Fibroblast of lung (primary cell): ENCODE data around the gene NOX4. TPM values are rescaled to one million over a fixed set of nuclear protein-coding genes. Genes with fewer than 3 reads are reported as not detected.
A peak's percentile ranks its signal among the peaks of the same experiment; 100 is the strongest.

Experiments
- DNase-seq, 2 donors: peaks; one replicate each; pipeline versions ENCODE4 v3.0.0 to v3.0.0-alpha.2; 2010; ENCODE audit warnings: low read depth in 2 of 2
- H2AFZ ChIP-seq: 2 replicates; pipeline ENCODE4 v1.5.1; 2012; ENCODE audit warnings: low read length, control low read depth, inconsistent platforms
- H3K27ac ChIP-seq: 2 replicates; pipeline ENCODE4 v1.5.1; 2011; ENCODE audit warnings: low read length, control low read depth; ENCODE audit not compliant: insufficient read depth
- H3K27me3 ChIP-seq: 2 replicates; pipeline ENCODE4 v1.5.1; 2011; ENCODE audit warnings: mild to moderate bottlenecking, low read length; ENCODE audit not compliant: control insufficient read depth, insufficient read depth
- H3K36me3 ChIP-seq: 2 replicates; pipeline ENCODE4 v1.5.1; 2011; ENCODE audit warnings: low read length; ENCODE audit not compliant: control insufficient read depth, insufficient read depth
- H3K4me1 ChIP-seq: 2 replicates; pipeline ENCODE4 v1.5.1; 2011; ENCODE audit warnings: low read length; ENCODE audit not compliant: control insufficient read depth, insufficient read depth; ENCODE audit errors: extremely low read depth
- H3K4me2 ChIP-seq: 2 replicates; pipeline ENCODE4 v1.5.1; 2011; ENCODE audit warnings: low read length, control low read depth; ENCODE audit not compliant: insufficient read depth; ENCODE audit errors: extremely low read depth
- H3K4me3 ChIP-seq, 4 experiments: fragments of 200-600 bp in 1 of 4; sonication (generic) in 1 of 4; replicated peaks in 1 of 4; 2 replicates each; pipeline ENCODE4 v1.5.1; 2011 to 2016; ENCODE audit warnings: low read length in 4 of 4, low read depth in 3 of 4, mild to moderate bottlenecking in 3 of 4, control low read depth in 2 of 4, inconsistent platforms in 1 of 4, mixed read lengths in 1 of 4; ENCODE audit not compliant: insufficient read depth in 1 of 4; ENCODE audit errors: control extremely low read depth in 1 of 4
- H3K79me2 ChIP-seq: 2 replicates; pipeline ENCODE4 v1.5.1; 2012; ENCODE audit warnings: mild to moderate bottlenecking, low read length, inconsistent platforms; ENCODE audit not compliant: control insufficient read depth, insufficient read depth
- H3K9ac ChIP-seq: 2 replicates; pipeline ENCODE4 v1.5.1; 2011; ENCODE audit warnings: mild to moderate bottlenecking, low read length, control low read depth; ENCODE audit not compliant: insufficient read depth
- H3K9me3 ChIP-seq: 2 replicates; pipeline ENCODE4 v1.5.1; 2012; ENCODE audit warnings: low read depth, low read length; ENCODE audit not compliant: control insufficient read depth, insufficient read depth
- H4K20me1 ChIP-seq: 2 replicates; pipeline ENCODE4 v1.5.1; 2011; ENCODE audit warnings: low read length; ENCODE audit not compliant: control insufficient read depth, insufficient read depth; ENCODE audit errors: extremely low read depth
- CTCF ChIP-seq, 2 donors: IDR thresholded peaks in 1 of 2; conservative IDR thresholded peaks in 1 of 2; 1 replicate in 1 of 2; 2 replicates in 1 of 2; pipeline ENCODE4 v1.5.1; 2011 to 2012; ENCODE audit warnings: low read length in 2 of 2, control low read depth in 1 of 2, inconsistent platforms in 1 of 2, low read depth in 1 of 2, mild to moderate bottlenecking in 1 of 2
- EZH2 ChIP-seq: IDR thresholded peaks from 2 replicates; pipeline ENCODE4 v1.5.1; 2012; ENCODE audit warnings: low read length, control low read depth, mild to moderate bottlenecking; ENCODE audit errors: missing control alignments
- polyA plus RNA-seq, 2 donors: library from polyadenylated mRNA; depleted of rRNA in 1 of 2; stranded (reverse) in 1 of 2; unstranded in 1 of 2; fragments of >200 nt; gene quantifications; 2 replicates each; pipeline ENCODE4 v1.2.1, GENCODE V29; 2011 to 2012; ENCODE audit warnings: missing spikeins in 1 of 2
- total RNA-seq: library from RNA; depleted of rRNA; stranded (reverse); fragments of >200 nt; gene quantifications from 2 replicates; pipeline ENCODE4 v1.2.1, GENCODE V29; 2014

The NOX4 gene
- total and polyA plus RNA-seq, 2 donors (not counting 1 experiment from before 2014, with no cell fraction given) = 0.49 to 0.50 TPM

GRCh38 chr11:89477175-89477574 is 14.0 kb downstream of the NOX4 start:
- H3K9me3 ChIP-seq = no peaks in the 10 kb centered on the region
- no peaks in the 10 kb centered on the region for H3K4me1 ChIP-seq
- no peak for TF ChIP-seq CTCF (conservative IDR thresholded peaks at IDR 0.05 in 1 of 2, IDR thresholded peaks at IDR 0.05 in 1 of 2; ENCODE audit: low read depth in 1 of 2, low read length in 2 of 2)
- TF ChIP-seq EZH2 = no peak
- no peaks in the 10 kb centered on the region for H3K79me2 ChIP-seq
- no peaks in the 10 kb centered on the region for H3K27me3 ChIP-seq
- H2AFZ ChIP-seq = no peak overlapping the region
- no peak for DNase-seq
- no peak overlapping the region for H3K4me3 ChIP-seq
- H3K9ac ChIP-seq = no peak overlapping the region
- H3K27ac ChIP-seq = no peak overlapping the region
- H3K4me2 ChIP-seq = no peak overlapping the region
- no peaks in the 10 kb centered on the region for H3K36me3 ChIP-seq
- no peaks in the 10 kb centered on the region for H4K20me1 ChIP-seq

GRCh38 chr11:89463266-89463780 is 27.9 kb downstream of the NOX4 start:
- Histone ChIP-seq H4K20me1 (no peaks in the 10 kb centered on the region), H3K79me2 (no peaks in the 10 kb centered on the region), H3K9ac (no peak overlapping the region), H3K4me3 (no peak overlapping the region), H3K27ac (no peak overlapping the region), H3K9me3 (no peaks in the 10 kb centered on the region), H3K4me1 (no peaks in the 10 kb centered on the region), H3K4me2 (no peak overlapping the region), H3K27me3 (no peaks in the 10 kb centered on the region), H3K36me3 (no peaks in the 10 kb centered on the region), H2AFZ (no peak overlapping the region)
- no peak for TF ChIP-seq CTCF (conservative IDR thresholded peaks at IDR 0.05 in 1 of 2, IDR thresholded peaks at IDR 0.05 in 1 of 2; ENCODE audit: low read depth in 1 of 2, low read length in 2 of 2)
- TF ChIP-seq EZH2 = no peak
- DNase-seq = peak in 1 of 2 donors; percentile 1

- DNase-seq = peak in 1 of 2 donors; percentile 14
- H3K27ac ChIP-seq = no peak overlapping the region
- H2AFZ ChIP-seq = no peak overlapping the region
- H3K4me2 ChIP-seq = no peak overlapping the region
- H3K4me1 ChIP-seq = no peaks in the 10 kb centered on the region
- no peaks in the 10 kb centered on the region for H4K20me1 ChIP-seq
- TF ChIP-seq CTCF (conservative IDR thresholded peaks at IDR 0.05 in 1 of 2, IDR thresholded peaks at IDR 0.05 in 1 of 2; ENCODE audit: low read depth in 1 of 2, low read length in 2 of 2) (no peak), EZH2 (no peak)
- H3K4me3 ChIP-seq = no peak overlapping the region
- H3K9me3 ChIP-seq = no peaks in the 10 kb centered on the region
- H3K79me2 ChIP-seq = no peaks in the 10 kb centered on the region
- H3K27me3 ChIP-seq = no peaks in the 10 kb centered on the region
- no peak overlapping the region for H3K9ac ChIP-seq
- no peaks in the 10 kb centered on the region for H3K36me3 ChIP-seq
Observed at GRCh38 chr11:89458716-89459115, 32.5 kb downstream of the NOX4 start.
